ENCODE data around the gene RPL19. TPM values are rescaled to one million over a fixed set of nuclear protein-coding genes. Genes with fewer than 3 reads are reported as not detected.

Gene RPL19
- total and polyA plus RNA-seq, 2 experiments from 2014 or later: 903 to 1,500 TPM

- Histone ChIP-seq H3K36me3 (ENCODE audit: low read depth) (peaks cover 15% of the 10 kb centered on the region), H3K27ac (peak overlapping the region; percentile 14; the same call in 1 of the 2 replicates), H3K9me2 (ENCODE audit: insufficient read depth) (no peaks in the 10 kb centered on the region), H3K27me3 (replicated peaks; ENCODE audit: insufficient read depth) (no peaks in the 10 kb centered on the region), H3K79me2 (ENCODE audit: insufficient read depth) (peaks cover 58% of the 10 kb centered on the region), H4K20me1 (ENCODE audit: insufficient read depth) (0 out of 2 replicates have a peak, but pooled peaks cover 4% of the 10 kb centered on the region), H3K9ac (no peak overlapping the region), H3K9me3 (ENCODE audit: low read depth) (no peaks in the 10 kb centered on the region), H3K4me2 (ENCODE audit: unreplicated experiment) (peak overlapping the region; percentile 83), H3K4me3 (peak overlapping the region; percentile 76; the same call in 1 of the 2 replicates), H3F3A (ENCODE audit: insufficient read depth) (peaks cover 43% of the 10 kb centered on the region), H3K4me1 (ENCODE audit: insufficient read depth) (peaks cover 35% of the 10 kb centered on the region), H2AFZ (peak overlapping the region; percentile 43)
- WGBS, 2 experiments (ENCODE audit: low coverage in 1 of 2, low lambda C conversion rate in 2 of 2, missing lambda C conversion rate in 2 of 2): 82 to 90% methylated on average over 4 of the region's 4 CpGs
- TF ChIP-seq EZH2phosphoT487 (IDR thresholded peaks at IDR 0.05; ENCODE audit: insufficient read depth, low read depth): no peak
- TF ChIP-seq EZH2 (IDR thresholded peaks at IDR 0.05; ENCODE audit: insufficient read depth, poor library complexity, severe bottlenecking): no peak
- in situ Hi-C loops (cut with MboI): no loop called here
- DNase-seq: no peak
Measured at GRCh38 chr17:39198186-39198566, 1.9 kb upstream of the RPL19 start.

GRCh38 chr17:39199820-39200069 is 338 bp upstream of the RPL19 start:
- Histone ChIP-seq H3K4me2 (ENCODE audit: unreplicated experiment) (peak overlapping the region; percentile 97), H3K9me2 (ENCODE audit: insufficient read depth) (no peaks in the 10 kb centered on the region), H3K36me3 (ENCODE audit: low read depth) (peaks cover 30% of the 10 kb centered on the region), H3K4me3 (peak overlapping the region; percentile 86), H3K27me3 (replicated peaks; ENCODE audit: insufficient read depth) (no peaks in the 10 kb centered on the region), H3K79me2 (ENCODE audit: insufficient read depth) (peaks cover 46% of the 10 kb centered on the region), H3F3A (ENCODE audit: insufficient read depth) (peaks cover 59% of the 10 kb centered on the region), H3K27ac (peak overlapping the region; percentile 89), H2AFZ (peak overlapping the region; percentile 85), H3K9me3 (ENCODE audit: low read depth) (no peaks in the 10 kb centered on the region), H3K9ac (peak overlapping the region; percentile 94), H3K4me1 (ENCODE audit: insufficient read depth) (peaks cover 27% of the 10 kb centered on the region), H4K20me1 (ENCODE audit: insufficient read depth) (no peaks in the 10 kb centered on the region; the same call in 1 of the 2 replicates)
- WGBS, 2 experiments (ENCODE audit: low coverage in 1 of 2, low lambda C conversion rate in 2 of 2, missing lambda C conversion rate in 2 of 2): 0% methylated on average over 10 of the region's 10 CpGs
- TF ChIP-seq EZH2phosphoT487 (IDR thresholded peaks at IDR 0.05; ENCODE audit: insufficient read depth, low read depth): no peak
- TF ChIP-seq EZH2 (IDR thresholded peaks at IDR 0.05; ENCODE audit: insufficient read depth, poor library complexity, severe bottlenecking): no peak
- DNase-seq: peak; percentile 98
- in situ Hi-C loops (cut with MboI): no loop called here

- WGBS, 2 experiments (ENCODE audit: low coverage in 1 of 2, low lambda C conversion rate in 2 of 2, missing lambda C conversion rate in 2 of 2): 45 to 51% methylated on average over 11 of the region's 11 CpGs
- Histone ChIP-seq H3K9me3 (ENCODE audit: low read depth) (no peaks in the 10 kb centered on the region), H3K36me3 (ENCODE audit: low read depth) (peaks cover 35% of the 10 kb centered on the region), H3K79me2 (ENCODE audit: insufficient read depth) (peaks cover 35% of the 10 kb centered on the region), H4K20me1 (ENCODE audit: insufficient read depth) (no peaks in the 10 kb centered on the region; the same call in 1 of the 2 replicates), H3K4me1 (ENCODE audit: insufficient read depth) (peaks cover 14% of the 10 kb centered on the region), H3K9ac (peak overlapping the region; percentile 94), H3K4me3 (peak overlapping the region; percentile 86), H3K4me2 (ENCODE audit: unreplicated experiment) (peak overlapping the region; percentile 97), H3K27me3 (replicated peaks; ENCODE audit: insufficient read depth) (no peaks in the 10 kb centered on the region), H2AFZ (no peak overlapping the region), H3K27ac (peak overlapping the region; percentile 89), H3F3A (ENCODE audit: insufficient read depth) (peaks cover 63% of the 10 kb centered on the region), H3K9me2 (ENCODE audit: insufficient read depth) (no peaks in the 10 kb centered on the region)
- in situ Hi-C loops (cut with MboI): no loop called here
- DNase-seq: no peak
- TF ChIP-seq EZH2 (IDR thresholded peaks at IDR 0.05; ENCODE audit: insufficient read depth, poor library complexity, severe bottlenecking) (no peak), EZH2phosphoT487 (IDR thresholded peaks at IDR 0.05; ENCODE audit: insufficient read depth, low read depth) (no peak)
Measured at GRCh38 chr17:39200957-39201510, 951 bp downstream of the RPL19 start.

GRCh38 chr17:39204245-39204644 is 4.2 kb downstream of the RPL19 start:
- WGBS, 2 experiments (ENCODE audit: low coverage in 1 of 2, low lambda C conversion rate in 2 of 2, missing lambda C conversion rate in 2 of 2): 84 to 85% methylated on average over 8 of the region's 8 CpGs
- H3K9me3 ChIP-seq (ENCODE audit: low read depth): no peaks in the 10 kb centered on the region
- TF ChIP-seq EZH2phosphoT487 (IDR thresholded peaks at IDR 0.05; ENCODE audit: insufficient read depth, low read depth): no peak
- H3F3A ChIP-seq (ENCODE audit: insufficient read depth): peaks cover 58% of the 10 kb centered on the region
- no peak overlapping the region for H3K27ac ChIP-seq
- in situ Hi-C loops (cut with MboI): no loop called here
- peaks cover 35% of the 10 kb centered on the region for H3K36me3 ChIP-seq (ENCODE audit: low read depth)
- H3K4me2 ChIP-seq (ENCODE audit: unreplicated experiment): no peak overlapping the region
- H2AFZ ChIP-seq: no peak overlapping the region
- no peaks in the 10 kb centered on the region for H3K9me2 ChIP-seq (ENCODE audit: insufficient read depth)
- H4K20me1 ChIP-seq (ENCODE audit: insufficient read depth): no peaks in the 10 kb centered on the region; the same call in 1 of the 2 replicates
- no peak overlapping the region for H3K9ac ChIP-seq
- H3K79me2 ChIP-seq (ENCODE audit: insufficient read depth): peaks cover 29% of the 10 kb centered on the region
- DNase-seq: no peak
- H3K27me3 ChIP-seq (replicated peaks; ENCODE audit: insufficient read depth): no peaks in the 10 kb centered on the region
- H3K4me3 ChIP-seq: no peak overlapping the region
- H3K4me1 ChIP-seq (ENCODE audit: insufficient read depth): peaks cover 14% of the 10 kb centered on the region

Data from GM23248 (cell line).